HG02610 (cell line): ENCODE results near the gene FN3K.
"Not testable (repeated sequence)": the region's sequence is repeated elsewhere in the genome, so short reads cannot be mapped to it uniquely, and the experiment has no call there.

Source experiments
- ATAC-seq: cut with Tn5 transposase; IDR thresholded peaks from one replicate; pipeline ENCODE4 v1.9.1; 2021; ENCODE audit warnings: mild to moderate bottlenecking, moderate library complexity; ENCODE audit not compliant: unreplicated experiment

Gene FN3K

DNA sequence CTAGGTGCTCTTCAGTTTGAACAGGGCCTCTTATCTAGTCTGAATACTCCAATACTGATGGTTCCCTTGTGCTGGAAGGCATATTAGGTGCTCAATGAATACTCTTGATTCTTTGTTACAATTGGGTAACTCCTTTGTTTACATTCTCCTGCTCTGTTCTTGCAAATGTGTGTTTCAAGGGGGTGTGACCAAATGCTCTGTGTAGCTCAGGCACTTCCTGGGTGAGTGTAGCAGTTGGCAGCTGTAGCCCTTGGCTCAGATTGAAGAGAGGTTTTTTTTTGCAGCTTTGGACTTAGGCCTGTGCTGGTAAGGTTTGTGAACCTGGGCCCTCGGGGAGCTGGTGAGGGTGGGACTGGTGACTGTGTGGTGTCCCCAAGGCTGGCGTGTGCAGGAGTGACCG, 36.6 kb downstream of the FN3K start:
- no peak for ATAC-seq

DNA sequence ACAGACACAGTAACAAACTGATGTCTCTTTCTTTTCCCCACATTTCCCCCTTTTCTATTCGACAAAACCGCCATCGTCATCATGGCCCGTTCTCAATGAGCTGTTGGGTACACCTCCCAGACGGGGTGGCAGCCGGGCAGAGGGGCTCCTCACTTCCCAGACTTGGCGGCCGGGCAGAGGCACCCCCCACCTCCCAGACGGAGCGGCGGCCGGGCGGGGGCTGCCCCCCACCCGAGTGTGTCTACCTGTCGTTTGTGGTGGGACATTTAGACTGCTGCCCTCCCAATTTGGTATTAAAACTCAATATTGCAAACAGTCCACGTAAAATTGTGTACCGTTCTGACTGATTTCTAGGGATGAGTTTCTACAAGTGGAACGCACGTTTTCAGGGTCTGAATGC, 39.0 kb downstream of the FN3K start:
- ATAC-seq: not testable (repeated sequence)

DNA sequence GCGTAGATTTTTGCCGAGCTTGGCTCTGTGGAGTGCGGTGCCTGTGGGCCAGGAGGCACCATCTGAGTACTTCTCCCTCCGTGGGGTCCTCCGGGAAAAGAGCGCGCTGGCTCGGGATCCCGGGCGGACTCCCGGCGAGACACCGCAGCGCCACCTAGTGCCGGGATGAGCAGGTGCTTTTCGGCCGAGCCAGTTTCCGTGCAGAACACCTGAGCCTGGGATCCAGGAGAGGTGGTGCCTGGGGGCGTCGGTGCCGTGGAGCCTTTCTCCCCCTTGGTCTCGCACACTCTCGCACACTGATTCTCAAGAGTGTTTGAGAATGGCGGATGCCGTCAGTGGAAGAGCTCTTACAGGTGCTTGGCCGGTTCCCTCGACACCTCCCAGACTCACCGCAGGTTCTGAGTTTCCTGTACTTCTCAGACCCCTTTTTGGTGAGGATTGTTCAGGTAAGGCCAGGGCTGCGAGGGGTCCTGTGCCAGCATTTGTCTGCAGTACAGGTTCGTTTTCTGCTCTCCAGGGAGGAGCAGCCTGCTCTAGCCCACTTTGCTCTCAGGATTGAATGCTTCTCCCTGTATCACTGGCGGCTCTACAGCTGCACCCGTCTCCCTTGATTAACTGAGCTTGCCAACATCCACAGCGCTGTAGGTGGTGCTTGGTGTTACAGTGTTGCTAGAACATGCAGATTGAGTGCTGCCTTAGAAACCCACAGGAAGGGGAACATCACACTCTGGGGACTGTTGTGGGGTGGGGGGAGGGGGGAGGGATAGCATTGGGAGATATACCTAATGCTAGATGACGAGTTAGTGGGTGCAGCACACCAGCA, 39.8 kb downstream of the FN3K start:
- ATAC-seq: no peak

DNA sequence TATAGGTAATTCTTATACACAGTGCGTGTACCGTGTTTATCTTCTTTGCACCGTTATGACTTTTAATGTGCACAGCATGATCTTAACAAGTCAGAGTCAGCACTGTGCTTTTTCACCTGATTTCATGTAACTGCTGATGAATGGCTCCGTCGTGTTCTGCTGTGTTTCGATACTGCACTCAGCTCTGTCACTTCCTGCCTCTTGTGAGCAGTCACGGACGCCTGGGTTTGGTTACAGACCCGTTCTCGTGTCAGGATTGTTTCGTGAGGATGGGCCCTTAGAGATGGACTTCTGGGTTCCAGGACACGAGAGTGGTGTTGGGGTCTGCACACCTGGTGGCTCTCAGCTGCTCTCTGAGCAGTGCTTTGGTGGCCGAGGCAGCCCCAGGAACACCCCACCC, 41.0 kb downstream of the FN3K start:
- ATAC-seq: no peak

DNA sequence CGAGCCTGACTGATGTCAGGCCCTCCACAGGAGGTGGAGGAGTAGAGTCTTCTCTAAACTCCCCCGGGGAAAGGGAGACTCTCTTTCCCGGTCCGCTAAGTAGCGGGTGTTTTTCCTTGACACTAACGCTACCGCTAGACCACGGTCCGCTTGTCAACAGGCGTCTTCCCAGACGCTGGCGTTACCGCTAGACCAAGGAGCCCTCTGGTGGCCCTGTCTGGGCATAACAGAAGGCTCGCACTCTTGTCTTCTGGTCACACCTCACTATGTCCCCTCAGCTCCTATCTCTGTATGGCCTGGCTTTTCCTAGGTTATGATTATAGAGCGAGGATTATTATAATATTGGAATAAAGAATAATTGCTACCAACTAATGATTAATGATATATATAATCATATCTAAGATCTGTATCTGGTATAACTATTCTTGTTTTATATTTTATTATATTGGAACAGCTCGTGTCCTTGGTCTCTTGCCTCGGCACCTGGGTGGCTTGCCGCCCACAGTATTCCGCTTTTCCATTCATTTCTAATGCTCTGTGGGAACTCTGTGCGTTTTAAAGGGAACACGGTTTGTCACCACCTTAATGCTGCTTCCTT, 42.5 kb downstream of the FN3K start:
- ATAC-seq: not testable (repeated sequence)

DNA sequence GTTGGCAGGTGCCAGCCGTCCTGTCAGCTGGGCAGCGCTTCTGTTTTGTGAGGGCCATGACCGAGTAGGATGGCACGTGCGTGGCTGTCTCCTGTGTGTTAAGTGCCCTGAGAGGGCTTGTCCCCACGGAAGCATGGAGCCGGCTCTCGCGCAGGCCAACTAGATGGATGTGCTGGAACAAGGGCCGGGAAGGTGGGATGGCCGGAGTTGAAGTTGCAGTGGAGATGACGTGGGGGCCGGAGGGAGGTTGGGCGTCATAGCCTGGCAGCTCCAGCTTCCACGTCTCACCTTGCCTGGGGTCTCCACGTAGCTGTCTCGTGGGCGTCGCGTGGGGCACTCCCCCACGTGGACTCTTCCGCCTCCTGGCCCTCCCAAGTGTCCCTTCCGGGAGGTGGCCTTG, 44.1 kb downstream of the FN3K start:
- no peak for ATAC-seq

DNA sequence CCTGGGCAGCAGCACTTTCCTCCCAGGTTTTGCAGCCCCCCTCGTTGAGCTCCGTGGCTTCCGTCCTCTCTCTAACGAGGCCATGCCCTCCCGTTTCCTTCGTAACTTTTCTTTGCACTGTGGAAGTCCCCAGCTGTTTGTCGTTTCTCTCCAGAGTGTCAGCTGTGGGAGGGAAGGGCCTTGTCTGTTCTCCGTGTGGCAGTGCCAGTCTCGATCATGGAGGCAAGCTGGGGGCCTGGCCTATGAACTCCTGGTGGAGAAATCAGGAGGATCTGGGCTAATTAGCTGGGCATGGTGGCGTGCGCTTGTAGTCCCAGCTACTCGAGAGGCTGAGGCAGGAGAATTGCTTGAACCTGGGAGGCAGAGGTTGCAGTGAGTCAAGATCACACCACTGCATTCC, 44.8 kb downstream of the FN3K start:
- no peak for ATAC-seq

DNA sequence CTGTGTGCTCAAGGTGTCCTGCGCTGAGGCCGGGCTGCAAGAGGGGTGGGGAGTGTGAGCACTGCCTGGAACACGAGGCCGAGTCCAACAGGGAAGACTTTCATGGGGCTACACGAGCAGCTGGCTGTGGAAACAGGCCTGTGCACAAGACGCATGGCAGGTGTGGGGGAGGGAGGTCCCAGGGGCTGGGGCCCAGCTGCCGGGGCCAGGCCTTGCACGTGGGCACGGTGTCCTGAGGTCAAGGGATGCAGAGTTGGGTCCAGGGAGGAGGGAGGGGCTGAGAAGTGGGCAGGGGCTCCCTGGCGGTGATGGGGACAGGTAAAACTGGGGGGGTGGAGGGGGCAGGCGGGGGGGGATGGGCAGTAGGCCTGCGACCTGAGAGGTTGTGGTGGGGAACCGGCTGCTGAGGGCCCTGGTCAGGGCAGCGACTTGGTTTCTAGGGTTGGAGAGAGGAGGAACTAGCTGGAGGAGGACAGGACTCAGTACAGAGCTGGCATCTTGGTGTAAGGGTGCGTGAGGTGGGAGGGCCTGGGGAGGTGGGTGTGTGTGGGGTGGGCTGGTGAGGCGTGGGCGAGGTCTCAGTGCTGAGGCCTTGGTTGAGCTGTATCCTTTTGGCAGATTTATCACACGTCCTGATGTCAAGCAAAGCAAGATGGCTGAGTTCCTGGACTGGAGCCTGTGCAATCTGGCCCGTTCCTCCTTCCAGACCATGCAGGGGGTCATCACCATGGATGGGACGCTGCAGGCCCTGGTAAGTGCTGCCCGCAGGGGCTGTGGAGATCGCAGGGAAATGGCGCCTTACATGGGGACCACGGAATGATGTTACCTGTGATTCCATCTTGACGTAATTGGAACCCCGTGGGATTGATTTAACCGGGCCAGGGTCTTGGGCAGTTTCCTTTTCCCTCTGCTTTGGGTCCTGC, 45.8 kb downstream of the FN3K start:
- no peak for ATAC-seq

DNA sequence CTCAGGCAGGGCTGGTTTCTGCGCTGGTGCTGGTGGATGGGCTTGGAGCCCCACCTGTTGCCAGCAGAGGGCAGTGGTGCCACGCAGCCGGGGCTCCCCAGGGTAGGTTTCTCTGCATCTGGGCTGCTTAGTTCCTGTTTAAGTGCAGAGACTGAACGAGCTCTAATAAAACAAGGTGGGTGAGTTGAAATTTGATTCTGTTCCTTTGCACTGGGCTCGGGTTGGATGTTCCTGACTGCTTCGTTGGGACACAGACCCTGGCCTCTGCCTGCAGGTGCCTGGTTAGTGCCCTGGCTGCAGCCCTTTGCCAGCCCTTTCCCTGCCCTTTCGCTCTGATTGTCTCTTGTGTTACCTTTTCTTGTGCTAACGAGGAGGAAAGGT, 46.5 kb downstream of the FN3K start:
- peak; percentile 74 for ATAC-seq

DNA sequence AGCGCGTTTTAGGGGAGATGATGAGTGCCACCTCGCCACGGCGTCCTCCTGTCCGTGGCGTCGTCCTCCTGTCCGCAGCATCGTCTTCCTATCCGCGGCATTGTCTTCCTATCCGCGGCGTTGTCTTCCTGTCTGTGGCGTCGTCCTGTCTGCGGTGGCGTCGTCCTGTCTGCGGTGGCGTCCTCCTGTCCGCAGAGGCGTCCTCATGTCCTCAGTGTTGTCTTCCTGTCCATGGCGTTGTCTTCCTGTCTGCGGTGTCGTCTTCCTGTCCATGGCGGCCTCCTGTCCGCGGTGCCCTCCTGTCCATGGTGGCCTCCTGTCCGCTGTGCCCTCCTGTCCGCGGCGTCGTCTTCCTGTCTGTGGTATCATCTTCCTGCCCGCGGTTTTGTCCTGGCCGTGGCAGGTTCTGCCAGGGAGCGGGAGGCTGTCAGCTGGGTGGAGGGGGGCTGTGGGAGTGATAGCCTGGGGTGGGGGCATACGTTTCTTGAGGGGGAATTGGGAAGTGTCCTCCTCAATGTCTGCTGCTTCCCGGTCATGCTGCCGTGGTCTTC, 47.3 kb downstream of the FN3K start:
- no peak for ATAC-seq

DNA sequence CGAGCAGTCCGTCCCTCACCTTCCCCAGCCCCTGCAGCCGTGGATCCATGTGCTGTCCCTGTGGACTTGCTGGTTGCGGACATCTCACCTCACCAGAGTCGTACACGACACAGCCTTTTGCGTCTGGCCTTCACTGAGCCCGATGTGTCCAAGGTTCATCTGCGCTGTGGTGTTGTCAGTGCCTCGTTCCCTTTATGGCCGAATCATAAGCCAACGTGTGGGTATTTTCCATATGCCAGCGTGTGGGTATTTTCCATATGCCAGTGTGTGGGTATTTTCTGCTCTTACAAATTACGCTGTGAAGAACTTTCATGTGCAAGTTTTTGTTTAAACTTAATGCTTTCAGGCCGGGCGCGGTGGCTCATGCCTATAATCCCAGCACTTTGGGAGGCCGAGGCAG, 48.1 kb downstream of the FN3K start:
- ATAC-seq: no peak

DNA sequence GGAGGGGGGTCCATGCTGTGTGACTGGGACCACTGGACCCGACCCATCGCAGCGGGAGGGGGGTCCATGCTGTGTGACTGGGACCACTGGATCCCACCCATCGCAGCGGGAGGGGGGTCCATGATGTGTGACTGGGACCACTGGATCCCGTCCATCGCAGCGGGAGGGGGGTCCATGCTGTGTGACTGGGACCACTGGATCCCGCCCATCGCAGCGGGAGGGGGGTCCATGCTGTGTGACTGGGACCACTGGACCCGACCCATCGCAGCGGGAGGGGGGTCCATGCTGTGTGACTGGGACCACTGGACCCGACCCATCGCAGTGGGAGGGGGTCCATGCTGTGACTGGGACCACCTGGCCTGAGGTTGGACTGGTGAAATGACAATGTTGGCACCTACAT, 50.2 kb downstream of the FN3K start:
- ATAC-seq: not testable (repeated sequence)

DNA sequence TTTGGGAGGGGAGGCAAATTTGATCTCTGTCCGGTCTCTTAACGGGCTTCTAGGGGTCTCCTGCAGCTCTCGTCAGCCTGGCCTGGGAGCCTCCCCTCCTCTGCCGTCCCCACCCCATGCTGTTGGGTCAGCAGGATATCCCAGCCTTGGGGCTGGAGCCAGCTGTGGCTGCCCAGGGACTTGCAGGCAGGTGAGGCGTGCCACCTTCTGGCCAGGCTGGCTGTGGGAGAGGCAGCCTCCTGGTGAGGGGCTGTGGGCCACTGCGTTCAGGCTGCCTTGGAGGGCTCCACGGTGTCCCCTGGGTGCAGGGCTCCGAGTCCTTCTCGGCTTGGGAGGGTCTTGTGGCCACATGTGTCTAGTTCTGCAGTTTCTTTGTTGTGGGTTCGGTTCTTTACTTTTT, 51.0 kb downstream of the FN3K start:
- ATAC-seq: no peak

DNA sequence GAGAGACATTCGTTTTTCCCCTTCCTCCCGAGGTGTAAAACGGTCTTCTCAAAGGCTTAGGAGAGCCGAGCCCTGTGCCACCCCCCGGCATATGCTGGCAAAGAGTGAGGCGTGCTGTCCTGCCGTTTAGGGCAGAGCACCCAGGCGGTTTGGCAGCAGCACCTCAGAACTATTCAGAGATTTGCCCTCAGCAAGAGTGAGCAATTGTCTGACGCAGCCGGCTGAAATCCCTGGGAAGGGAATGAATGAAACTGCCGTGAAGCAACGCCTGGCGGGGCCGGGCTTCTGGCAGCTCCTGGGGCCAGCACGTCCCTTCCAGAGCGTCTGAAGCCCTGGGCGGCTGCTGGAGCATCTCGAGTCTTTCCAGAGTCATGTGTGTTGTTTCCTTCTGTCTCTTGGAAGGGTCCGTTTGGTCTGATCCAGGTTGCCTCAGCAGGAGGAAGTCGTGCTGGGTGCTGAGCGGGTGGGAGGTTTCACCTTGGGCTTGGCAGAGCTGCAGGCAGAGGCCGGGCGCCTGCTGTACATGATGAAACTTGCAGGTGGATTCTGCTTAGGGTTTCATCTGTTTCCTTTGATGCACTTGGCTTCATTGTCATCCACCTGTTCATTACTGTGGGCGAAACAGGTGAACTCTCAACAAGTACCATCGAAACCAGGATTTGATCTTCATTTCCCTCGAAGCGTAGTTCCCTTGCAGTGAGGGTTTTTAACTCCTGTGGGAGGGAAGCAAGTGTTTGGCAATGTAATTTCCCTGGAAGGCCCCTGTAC, 51.9 kb downstream of the FN3K start:
- ATAC-seq: no peak

DNA sequence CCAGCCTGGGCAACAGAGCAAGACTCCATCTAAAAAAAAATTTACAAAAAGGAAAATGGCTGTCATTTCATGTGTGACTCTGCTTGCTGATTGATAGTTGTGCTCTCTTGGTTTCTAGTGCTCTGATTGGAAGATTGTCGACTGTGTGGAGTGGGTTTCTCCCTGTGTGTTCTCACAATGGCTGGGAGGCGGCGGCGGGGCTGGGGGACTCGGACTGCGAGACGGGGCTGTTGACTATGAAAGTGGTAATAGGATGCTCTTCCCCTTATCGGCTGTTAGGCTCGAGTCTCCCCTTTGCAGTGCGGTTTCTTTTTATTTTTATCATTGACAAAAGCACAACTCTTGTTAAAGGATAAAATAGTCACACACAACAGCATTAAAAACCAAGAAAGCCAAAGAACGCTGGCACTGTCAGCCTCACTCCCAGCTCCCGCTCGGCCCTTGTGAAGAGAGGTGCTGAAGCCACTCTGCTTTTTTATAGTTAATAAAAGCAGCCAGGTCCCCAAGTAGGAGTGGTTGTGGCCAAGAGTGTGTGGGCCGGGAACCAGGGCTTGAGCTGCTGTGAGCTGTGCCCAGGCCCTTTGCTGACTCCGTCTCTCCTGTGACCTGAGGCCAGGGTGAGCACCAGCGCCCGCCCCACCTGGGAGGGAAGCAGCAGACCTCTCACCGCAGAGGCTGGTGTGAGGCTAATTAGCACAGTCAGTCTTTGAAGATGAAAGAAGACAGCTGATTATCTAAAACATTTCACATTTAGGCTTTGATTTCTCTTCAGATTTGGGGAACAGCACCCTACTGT, 53.0 kb downstream of the FN3K start:
- no peak for ATAC-seq

DNA sequence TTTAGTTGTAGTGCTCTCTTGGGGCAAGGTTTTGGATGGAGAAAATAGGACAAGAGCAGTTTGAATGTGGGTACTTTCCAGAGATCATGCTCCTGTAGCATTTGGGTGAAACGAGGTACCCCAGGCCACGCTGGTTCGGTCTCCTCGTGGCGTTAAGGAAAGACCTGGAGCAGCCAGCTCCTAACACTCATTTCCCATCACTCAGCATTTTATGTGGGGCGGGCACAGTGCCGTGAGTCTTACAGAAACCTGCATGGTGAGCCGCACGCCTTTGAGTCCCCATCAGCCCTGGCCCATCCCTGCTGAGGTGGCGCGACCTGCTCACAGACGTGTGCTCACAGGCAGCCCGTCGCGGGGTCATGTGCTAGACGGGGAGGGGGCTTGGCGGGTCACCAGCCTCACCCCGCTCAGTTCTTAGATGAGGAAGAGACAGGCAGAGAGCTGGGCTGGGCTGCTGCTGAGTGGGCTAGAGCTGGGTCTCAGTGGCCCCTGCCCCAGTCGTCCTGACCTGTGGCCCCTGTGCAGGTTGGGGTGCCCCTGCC, 53.7 kb downstream of the FN3K start:
- no peak for ATAC-seq

DNA sequence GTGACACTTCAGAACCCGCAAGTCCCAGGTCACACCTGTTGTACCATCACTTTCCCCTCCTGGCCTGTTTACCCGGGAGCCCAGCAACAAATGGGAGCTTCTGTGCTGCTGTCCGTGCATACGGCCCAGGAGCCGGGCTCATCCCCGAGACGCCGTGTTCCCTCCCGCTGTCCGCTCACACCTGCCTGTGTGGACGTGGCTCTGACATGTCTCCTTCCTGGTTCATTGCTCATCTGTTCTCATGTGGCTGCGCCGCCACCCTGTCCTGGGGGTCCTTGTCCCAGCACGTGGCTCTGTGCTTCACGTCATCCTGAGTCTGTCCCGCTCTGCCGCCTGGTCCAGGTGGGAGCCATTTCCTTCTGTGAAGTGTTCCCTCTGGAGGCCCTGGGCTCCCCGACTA, 54.4 kb downstream of the FN3K start:
- ATAC-seq: no peak

DNA sequence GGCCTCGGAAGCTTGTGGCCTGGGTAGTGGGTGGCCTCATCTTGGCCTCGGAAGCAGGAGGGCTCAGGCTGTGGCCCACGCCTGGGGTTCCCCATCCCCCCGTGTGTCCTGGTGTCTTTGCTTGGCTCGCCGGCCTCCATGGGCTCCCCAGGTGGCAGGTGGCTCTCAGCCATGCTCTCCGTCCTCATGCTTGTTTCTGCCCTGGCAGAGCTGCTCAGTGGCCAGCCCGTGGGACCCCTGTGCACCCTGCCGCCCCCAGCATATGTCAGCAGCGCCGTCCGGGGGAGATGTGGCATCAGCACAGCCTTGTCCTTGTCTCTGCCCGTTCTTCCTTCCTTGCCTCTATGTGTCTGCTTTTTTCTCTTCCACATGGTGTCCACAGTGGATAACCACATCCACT, 55.0 kb downstream of the FN3K start:
- ATAC-seq: no peak

DNA sequence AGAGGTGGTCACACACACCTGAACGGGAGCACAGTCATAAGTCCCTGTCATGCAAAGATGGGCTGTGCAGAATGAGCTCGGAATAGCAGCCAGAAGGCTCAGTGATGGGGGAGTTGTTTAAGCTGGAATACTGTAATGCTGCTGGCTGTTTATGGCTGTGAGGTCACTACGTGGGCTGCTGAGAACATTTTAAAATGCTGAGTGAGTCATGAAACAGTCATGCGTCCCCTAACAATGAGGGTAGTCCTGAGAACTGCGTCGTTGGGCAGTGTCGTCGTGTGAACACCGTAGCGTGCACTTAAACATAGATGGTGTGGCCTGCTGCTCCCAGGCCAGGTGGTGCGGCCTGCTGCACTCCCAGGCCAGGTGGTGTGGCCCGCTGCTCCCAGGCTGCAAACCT, 56.1 kb downstream of the FN3K start:
- ATAC-seq: no peak
